Glutamatergic neuron (in vitro differentiated cells): ENCODE measurements around the gene ANKRD10. TPM values are rescaled to one million over a fixed set of nuclear protein-coding genes. Genes with fewer than 3 reads are reported as not detected.

Source experiments
- DNase-seq: peaks from one replicate; pipeline ENCODE4 v3.0.0; 2022
- H3K27ac Mint-ChIP-seq: one replicate; pipeline ENCODE4 v1.8.0; 2020; ENCODE audit warnings: mild to moderate bottlenecking, mixed read lengths, inconsistent platforms; ENCODE audit not compliant: unreplicated experiment
- H3K27me3 Mint-ChIP-seq: one replicate; pipeline ENCODE4 v1.8.0; 2020; ENCODE audit warnings: mild to moderate bottlenecking, moderate library complexity, mixed read lengths, inconsistent platforms; ENCODE audit not compliant: unreplicated experiment
- H3K36me3 Mint-ChIP-seq: one replicate; pipeline ENCODE4 v1.8.0; 2020; ENCODE audit warnings: mild to moderate bottlenecking, mixed read lengths, inconsistent platforms; ENCODE audit not compliant: unreplicated experiment
- H3K4me1 Mint-ChIP-seq: one replicate; pipeline ENCODE4 v1.8.0; 2020; ENCODE audit warnings: mild to moderate bottlenecking, low read depth, mixed read lengths, inconsistent platforms; ENCODE audit not compliant: unreplicated experiment
- H3K4me3 Mint-ChIP-seq: one replicate; pipeline ENCODE4 v1.8.0; 2020; ENCODE audit warnings: mild to moderate bottlenecking, mixed read lengths, inconsistent platforms; ENCODE audit not compliant: unreplicated experiment
- H3K9me3 Mint-ChIP-seq: one replicate; pipeline ENCODE4 v1.8.0; 2020; ENCODE audit warnings: mild to moderate bottlenecking, moderate library complexity, mixed read lengths, inconsistent platforms; ENCODE audit not compliant: unreplicated experiment
- total RNA-seq: library from RNA; stranded (reverse); fragmentation: NEBNext Ultra II Directional; extraction: Animal tissue kit (Norgen Biotek cat#: 25700); gene quantifications from one replicate; pipeline ENCODE4 v1.2.1, GENCODE V29; 2021; ENCODE audit not compliant: unreplicated experiment
- TF ChIP-seq, protein P1 (sequence below): fragments of 200-600 bp; sonication (generic); IDR thresholded peaks from one replicate; pipeline ENCODE4 v1.5.0; 2021; ENCODE audit not compliant: partially characterized antibody, unreplicated experiment

Gene ANKRD10
- total RNA-seq, 1 donor from 2014 or later: 188 TPM

GRCh38 chr13:110834572-110834971 lies 80.3 kb downstream of the ANKRD10 start:
- DNase-seq: no peak
- H3K4me3 Mint-ChIP-seq: no peak overlapping the region
- no peaks in the 10 kb centered on the region for H3K4me1 Mint-ChIP-seq
- no peaks in the 10 kb centered on the region for H3K27me3 Mint-ChIP-seq
- TF ChIP-seq, protein P1, sequence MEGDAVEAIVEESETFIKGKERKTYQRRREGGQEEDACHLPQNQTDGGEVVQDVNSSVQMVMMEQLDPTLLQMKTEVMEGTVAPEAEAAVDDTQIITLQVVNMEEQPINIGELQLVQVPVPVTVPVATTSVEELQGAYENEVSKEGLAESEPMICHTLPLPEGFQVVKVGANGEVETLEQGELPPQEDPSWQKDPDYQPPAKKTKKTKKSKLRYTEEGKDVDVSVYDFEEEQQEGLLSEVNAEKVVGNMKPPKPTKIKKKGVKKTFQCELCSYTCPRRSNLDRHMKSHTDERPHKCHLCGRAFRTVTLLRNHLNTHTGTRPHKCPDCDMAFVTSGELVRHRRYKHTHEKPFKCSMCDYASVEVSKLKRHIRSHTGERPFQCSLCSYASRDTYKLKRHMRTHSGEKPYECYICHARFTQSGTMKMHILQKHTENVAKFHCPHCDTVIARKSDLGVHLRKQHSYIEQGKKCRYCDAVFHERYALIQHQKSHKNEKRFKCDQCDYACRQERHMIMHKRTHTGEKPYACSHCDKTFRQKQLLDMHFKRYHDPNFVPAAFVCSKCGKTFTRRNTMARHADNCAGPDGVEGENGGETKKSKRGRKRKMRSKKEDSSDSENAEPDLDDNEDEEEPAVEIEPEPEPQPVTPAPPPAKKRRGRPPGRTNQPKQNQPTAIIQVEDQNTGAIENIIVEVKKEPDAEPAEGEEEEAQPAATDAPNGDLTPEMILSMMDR: no peak
- no peaks in the 10 kb centered on the region for H3K9me3 Mint-ChIP-seq
- peaks cover 5% of the 10 kb centered on the region for H3K36me3 Mint-ChIP-seq
- no peak overlapping the region for H3K27ac Mint-ChIP-seq

- Mint-ChIP-seq H3K4me1 (no peaks in the 10 kb centered on the region), H3K9me3 (no peaks in the 10 kb centered on the region), H3K27ac (no peak overlapping the region)
These were observed 82.3 kb downstream of the ANKRD10 start for GRCh38 chr13:110832531-110832930.

DNA sequence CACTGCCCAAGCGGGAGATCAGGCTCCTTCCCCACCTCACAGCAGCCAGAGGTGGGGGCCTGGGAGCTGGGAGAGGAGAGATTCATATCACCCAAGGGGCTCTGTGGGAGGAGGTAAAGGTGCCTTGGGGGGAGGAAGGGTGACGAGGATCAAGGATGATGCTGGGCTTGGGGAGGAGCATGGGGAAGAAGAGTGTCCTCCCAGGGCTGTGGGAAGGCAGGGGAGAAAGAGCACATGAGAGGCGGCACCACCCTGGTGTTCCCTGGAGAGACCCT lies 82.7 kb downstream of the ANKRD10 start:
- no peak for DNase-seq
- H3K4me3 Mint-ChIP-seq: no peak overlapping the region
- peaks cover 2% of the 10 kb centered on the region for H3K27me3 Mint-ChIP-seq
- TF ChIP-seq, protein P1: no peak
- no peaks in the 10 kb centered on the region for H3K9me3 Mint-ChIP-seq
- H3K4me1 Mint-ChIP-seq: no peaks in the 10 kb centered on the region
- H3K27ac Mint-ChIP-seq: no peak overlapping the region
- peaks cover 5% of the 10 kb centered on the region for H3K36me3 Mint-ChIP-seq

More at GRCh38 chr13:110832531-110832930, 82.3 kb downstream of the ANKRD10 start:
- H3K36me3 Mint-ChIP-seq: peaks cover 5% of the 10 kb centered on the region
- TF ChIP-seq, protein P1: no peak
- no peak for DNase-seq
- H3K4me3 Mint-ChIP-seq: no peak overlapping the region
- H3K27me3 Mint-ChIP-seq: peaks cover 2% of the 10 kb centered on the region

GRCh38 chr13:110831437-110832204 lies 83.2 kb downstream of the ANKRD10 start:
- Mint-ChIP-seq H3K9me3 (no peaks in the 10 kb centered on the region), H3K27ac (no peak overlapping the region), H3K4me3 (no peak overlapping the region), H3K27me3 (peaks cover 2% of the 10 kb centered on the region), H3K36me3 (peaks cover 5% of the 10 kb centered on the region), H3K4me1 (no peaks in the 10 kb centered on the region)
- DNase-seq: no peak
- TF ChIP-seq, protein P1: no peak

- no peaks in the 10 kb centered on the region for H3K9me3 Mint-ChIP-seq
- no peak overlapping the region for H3K4me3 Mint-ChIP-seq
- peaks cover 5% of the 10 kb centered on the region for H3K36me3 Mint-ChIP-seq
- no peaks in the 10 kb centered on the region for H3K4me1 Mint-ChIP-seq
- no peak overlapping the region for H3K27ac Mint-ChIP-seq
- TF ChIP-seq, protein P1: no peak
- no peak for DNase-seq
- peaks cover 2% of the 10 kb centered on the region for H3K27me3 Mint-ChIP-seq
These were observed 84.0 kb downstream of the ANKRD10 start for GRCh38 chr13:110830800-110831371.
